GM18867 (cell line): ENCODE results near the gene SLC7A14.
A peak's percentile ranks its signal among the peaks of the same experiment; 100 is the strongest.

Experiments used
- ATAC-seq: cut with Tn5 transposase; IDR thresholded peaks from one replicate; pipeline ENCODE4 v1.9.1; 2021; ENCODE audit warnings: mild to moderate bottlenecking, moderate library complexity; ENCODE audit not compliant: unreplicated experiment

The SLC7A14 gene

GRCh38 chr3:170499562-170500156, 86.2 kb downstream of the SLC7A14 start:
- ATAC-seq: peak; percentile 68

DNA sequence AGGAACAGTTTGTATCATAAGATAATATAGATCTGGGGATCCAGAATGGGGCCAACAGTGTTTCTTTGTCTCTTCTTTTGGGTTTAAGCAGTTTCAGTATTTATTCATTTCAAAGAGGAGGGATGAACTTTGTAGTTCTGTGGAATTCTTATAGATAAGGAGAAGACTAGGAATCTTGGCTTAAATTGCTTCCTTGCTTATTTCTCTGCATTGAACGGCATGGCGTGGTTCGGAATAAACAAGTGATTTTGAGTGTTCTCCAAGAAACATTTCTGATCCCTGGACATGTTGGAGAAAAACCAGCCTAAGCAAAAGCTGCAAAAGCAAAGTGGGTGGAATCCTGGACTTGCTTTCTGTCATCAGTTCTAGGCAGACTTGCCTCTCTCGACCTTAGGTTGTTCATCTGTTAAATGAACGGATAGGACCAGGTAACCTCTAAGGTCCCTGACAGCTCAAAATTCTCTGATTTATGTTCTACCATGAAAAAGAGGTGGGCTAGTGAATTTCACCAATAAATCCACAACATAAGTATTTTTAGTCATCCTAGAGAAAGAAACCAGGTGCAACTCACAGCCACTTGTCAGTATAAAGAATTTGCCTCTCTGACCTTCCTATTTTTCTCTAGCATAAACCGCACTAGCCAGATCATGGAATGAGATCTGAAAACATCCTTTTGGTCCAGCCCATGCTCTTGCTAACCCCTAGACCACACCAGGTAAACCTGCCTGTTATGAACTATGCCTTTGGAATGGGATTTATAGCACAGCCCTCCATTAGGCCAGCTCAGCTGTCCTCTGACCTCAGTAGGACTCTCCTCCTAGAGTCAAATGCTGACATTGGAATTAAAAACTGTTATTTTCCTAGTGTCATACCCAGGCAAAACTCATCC, 88.4 kb downstream of the SLC7A14 start:
- ATAC-seq: no peak

- ATAC-seq: no peak
These were observed 89.1 kb downstream of the SLC7A14 start for GRCh38 chr3:170496868-170497140.

DNA sequence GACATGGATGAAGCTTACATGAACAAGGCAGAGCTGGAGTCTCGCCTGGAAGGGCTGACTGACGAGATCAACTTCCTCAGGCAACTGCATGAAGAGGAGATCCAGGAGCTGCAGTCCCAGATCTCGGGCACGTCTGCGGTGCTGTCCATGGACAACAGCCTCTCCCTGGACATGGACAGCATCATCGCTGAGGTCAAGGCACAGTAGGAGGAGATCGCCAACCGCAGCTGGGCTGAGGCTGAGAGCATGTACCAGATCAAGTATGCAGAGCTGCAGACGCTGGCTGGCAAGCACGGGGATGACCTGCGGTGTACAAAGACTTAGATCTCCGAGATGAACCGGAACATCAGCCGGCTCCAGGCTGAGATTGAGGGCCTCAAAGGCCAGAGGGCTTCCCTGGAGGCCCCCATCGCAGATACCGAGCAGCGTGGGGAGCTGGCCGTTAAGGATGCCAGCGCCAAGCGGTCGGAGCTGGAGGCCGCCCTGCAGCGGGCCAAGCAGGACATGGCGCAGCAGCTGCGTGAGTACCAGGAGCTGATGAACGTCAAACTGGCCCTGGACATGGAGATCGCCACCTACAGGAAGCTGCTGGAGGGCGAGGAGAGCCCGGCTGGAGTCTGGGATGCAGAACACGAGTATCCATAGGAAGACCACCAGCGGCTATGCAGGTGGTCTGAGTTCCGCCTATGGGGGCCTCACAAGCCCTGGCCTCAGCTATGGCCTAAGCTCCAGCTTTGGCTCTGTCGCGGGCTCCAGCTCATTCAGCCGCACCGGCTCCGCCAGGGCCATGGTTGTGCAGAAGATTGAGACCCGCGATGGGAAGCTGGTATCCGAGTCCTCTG, 89.6 kb downstream of the SLC7A14 start:
- ATAC-seq: no peak

- ATAC-seq: no peak
These were observed 91.1 kb downstream of the SLC7A14 start for GRCh38 chr3:170494766-170495165.

DNA sequence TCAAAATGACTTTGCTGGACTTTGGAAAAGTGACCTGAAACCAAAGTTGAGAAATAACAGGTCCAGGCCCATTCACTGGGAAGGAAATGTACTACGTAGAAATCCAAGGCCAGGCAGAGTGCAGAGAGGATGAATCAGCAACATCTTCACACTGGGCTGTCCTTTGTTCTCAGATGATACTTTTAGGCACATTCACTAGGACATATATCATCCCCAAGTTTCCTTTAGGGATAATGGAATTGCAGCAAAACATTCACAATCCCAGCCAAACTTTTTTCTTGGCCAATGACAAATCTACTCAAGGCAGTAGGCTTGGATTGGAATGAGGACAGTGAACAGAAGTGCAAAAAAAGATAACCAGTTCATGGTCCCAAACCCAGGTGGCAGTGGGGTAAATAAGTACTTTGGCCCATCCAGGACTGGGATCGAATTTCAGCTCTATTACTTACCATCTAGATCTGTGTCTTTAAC, 92.1 kb downstream of the SLC7A14 start:
- no peak for ATAC-seq

DNA sequence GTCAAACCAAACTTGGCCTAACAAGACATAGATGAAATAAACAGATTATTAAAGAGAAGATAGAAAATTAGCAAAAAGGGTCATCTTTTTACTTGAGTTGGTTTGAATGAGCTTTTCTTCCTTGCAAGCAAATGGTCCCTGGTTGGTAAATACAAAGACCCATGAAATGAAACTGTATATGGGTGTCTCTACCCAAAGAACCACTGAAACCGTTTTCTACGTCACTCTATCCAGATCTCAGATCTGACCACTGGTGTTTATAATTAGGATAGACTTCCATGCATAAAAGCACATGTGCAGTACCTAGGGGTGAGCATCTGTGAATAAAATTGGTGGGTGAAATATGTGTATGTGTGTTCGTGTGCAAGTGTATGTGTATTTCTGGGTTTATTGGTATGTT, 94.0 kb downstream of the SLC7A14 start:
- ATAC-seq: peak; percentile 42

DNA sequence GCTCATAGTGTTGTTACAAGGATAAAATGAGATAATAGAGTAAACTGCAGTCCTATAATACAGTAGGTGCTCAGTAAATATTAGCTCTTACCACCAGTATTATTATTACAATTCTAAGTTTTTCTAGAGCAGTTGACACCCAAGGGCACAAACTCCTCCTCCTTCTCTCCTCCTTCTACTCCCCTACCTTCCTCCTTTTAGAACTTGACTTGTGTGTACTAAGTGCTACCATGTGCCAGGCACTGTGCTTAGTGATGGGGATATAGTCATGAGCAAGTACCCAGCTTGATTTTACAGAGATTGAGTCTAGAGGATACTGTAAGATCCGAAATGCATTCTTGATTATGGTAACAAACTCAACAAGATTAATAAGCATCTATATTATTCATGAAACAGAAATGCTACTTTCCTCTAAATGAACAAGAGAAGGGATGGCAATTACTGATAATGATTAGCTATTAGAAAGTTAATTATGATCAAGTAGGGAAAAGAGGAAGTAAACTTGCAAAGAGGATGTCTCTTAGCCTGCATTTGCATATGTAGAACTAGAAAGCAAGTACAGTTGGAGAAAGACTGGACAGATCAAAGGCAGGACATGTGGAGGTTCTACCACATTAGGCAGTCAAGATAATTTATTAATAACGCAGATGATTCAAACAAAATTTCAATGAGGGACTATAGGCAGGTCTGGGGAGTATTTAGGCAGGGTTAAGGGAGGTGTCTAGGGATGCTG, 94.9 kb downstream of the SLC7A14 start:
- ATAC-seq: no peak

DNA sequence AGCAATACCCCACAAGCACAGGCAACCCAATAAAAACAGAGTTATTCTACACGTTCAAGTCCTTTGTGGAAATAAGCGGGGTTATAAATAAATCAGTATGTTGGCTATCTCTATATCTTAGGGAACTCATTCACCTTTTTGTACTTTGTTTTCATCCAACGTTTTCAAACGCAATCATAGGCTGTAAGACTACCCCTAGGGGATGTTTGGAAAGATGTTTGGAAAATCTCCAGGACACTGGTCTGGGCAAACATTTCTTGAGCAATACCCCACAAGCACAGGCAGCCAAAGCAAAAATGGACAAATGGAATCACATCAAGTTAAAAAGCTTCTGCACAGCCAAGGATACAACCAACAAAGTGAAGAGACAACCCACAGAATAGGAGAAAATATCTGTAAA, 97.1 kb downstream of the SLC7A14 start:
- no peak for ATAC-seq

DNA sequence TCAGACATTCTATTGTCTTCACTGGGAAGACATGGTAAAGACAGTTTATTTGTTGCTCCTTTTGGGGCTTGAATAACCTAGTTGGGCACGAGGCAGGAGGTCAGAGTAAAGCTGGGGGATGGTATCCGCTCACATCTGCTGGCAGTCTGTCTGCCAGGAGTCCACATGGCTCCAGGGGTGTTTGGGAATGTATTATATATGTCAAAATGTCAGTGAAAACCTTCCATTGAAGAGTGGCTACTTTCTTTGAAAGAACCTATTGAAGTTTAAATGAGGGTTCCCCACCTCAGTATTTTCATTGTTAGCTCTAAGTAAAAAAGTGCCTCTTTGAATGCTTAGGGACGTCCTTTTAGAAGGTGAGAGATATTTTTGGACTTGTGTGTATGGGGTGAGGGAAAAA, 98.8 kb downstream of the SLC7A14 start:
- ATAC-seq: no peak

DNA sequence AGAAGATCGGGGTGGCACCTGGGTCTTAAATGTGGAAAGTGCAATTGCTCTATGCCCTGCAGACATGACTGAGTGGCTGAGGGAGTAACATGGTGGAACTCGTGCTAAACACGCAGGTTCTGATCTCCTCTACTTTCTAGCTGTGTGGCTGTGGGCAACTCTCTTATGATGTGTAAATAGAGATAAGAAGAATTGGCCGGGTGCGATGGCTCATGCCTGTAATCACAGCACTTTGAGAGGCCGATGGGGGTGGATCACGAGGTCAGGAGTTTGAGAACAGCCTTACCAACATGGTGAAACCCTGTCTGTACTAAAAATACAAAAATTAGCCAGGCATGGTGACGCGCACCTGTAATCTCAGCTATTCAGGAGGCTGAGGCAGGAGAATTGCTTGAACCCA, 99.5 kb downstream of the SLC7A14 start:
- no peak for ATAC-seq

GRCh38 chr3:170485696-170486095, 100.2 kb downstream of the SLC7A14 start:
- ATAC-seq: no peak

DNA sequence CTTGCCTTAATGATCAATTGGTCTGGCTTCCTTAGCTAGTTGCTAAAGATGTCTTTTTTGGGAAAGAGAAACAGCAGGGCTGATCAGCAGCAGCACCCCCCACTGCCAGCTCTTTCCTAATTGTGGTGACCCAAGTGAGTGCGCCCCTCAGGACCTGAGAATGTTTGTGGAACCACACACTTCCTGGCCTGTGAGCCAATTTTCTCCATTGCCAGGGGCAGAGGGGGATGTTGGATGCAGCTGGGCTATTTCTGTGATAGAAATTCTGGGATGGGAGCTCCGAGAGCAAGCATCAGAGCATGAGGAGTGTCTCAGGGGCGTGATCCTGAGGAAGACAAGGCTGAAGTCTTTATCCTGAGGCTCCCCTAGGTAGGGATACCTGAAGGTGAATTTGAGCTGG, 100.6 kb downstream of the SLC7A14 start:
- no peak for ATAC-seq

DNA sequence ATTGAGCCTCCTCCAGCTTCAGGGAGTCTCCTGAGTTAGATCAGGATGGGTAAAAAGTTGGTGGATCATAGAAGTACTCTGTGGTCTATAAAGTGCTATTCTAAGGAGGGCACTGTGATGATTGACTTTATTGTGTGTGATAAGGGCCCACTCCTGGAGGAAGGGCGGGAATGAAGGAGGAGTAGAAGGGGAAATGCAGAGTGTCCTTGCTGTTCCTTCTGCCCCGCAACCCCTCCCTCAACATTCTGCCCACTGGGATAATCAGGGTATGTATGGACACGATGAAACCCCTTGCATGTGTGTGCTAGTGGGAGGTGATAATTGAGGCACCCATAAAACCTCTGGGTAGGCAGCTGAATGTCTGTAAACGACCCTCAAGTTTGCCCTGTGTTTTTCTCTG, 101.0 kb downstream of the SLC7A14 start:
- ATAC-seq: no peak

GRCh38 chr3:170483485-170484262, 102.2 kb downstream of the SLC7A14 start:
- ATAC-seq: no peak

GRCh38 chr3:170482199-170482598, 103.7 kb downstream of the SLC7A14 start:
- ATAC-seq: no peak

DNA sequence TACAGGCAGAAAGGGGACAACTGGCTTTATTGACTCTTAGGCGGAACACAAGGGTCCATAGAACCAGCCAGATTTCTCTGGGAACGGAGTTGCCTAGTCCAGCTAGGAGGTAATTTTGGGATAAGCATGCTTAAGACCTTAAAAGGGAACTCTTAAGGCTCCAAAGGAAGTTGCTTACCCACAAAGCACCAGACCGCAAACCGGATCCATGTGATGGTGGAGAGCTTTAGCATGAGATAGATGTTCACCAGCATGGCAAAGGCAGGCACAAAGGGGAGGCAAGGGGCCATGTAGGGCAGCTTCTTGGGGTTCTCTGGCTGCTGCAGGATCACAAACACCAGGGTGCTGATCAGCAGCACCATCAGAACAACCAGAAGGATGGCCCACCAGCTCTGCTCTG, 105.8 kb downstream of the SLC7A14 start:
- ATAC-seq: no peak

DNA sequence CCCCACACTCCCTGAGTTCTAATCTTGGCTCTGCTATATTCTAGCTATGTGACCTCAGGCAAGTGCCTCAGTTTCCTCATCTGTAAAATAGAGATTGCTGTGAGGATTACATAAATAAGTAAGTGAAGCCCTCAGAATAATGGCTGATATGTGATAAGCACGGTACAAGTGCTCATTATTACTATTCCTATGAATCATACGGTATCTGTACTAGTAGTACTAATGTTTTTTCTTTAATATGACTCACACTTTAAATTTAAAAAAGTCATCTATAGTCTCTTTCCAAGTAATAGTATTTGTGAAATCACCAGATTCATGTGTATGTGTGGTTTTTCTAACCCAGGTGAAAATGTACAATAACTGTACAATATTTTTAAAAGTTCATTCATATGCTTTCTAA, 108.5 kb downstream of the SLC7A14 start:
- no peak for ATAC-seq

GRCh38 chr3:170476291-170476690, 109.6 kb downstream of the SLC7A14 start:
- no peak for ATAC-seq

DNA sequence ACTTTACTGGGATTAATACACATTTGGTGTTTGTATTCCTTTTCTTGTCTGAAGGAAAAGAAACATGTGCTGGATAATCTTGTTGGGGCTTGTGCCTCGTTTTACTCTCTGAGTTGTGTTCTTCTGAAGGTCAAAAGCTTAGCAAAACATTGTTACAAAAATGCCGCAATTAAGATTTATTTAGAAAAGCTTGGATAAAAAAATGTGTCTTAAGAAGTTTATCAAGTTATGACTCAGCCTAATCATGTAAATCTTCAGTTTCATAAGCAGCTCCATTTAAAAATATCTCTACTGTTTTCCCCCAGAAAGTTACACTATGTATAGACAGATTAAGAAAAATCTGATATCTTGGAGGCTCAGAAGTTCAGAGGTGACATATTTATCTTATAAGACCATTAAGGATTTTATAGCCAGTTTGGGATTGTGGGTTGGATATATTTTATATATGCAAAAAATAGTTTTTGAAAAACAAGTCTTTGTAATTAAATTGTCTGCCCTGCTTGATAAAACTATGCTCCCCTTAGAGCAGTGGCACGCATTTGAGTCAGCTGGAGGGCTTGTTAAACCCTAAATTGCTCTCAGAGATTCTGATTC, 110.7 kb downstream of the SLC7A14 start:
- no peak for ATAC-seq
